C4-2B (cell line): ENCODE results near the gene S100Z.

ENCODE experiments used
- H3K27ac ChIP-seq: fragments of 450-650 bp; 2 replicates; pipeline ENCODE4 v1.5.1; 2017
- ZFX ChIP-seq: fragments of 450-650 bp; IDR thresholded peaks from 2 replicates; pipeline ENCODE4 v1.6.1; 2017
- TF ChIP-seq, protein P1 (sequence below): fragments of 450-650 bp; conservative IDR thresholded peaks from 2 replicates; pipeline ENCODE4 v1.5.1; 2017; ENCODE audit warnings: mild to moderate bottlenecking

The S100Z gene

GRCh38 chr5:76849419-76850291, at the start of gene S100Z:
S100Z (plus strand) TSS chr5:76850014; CDS start chr5:76875360, 25,346 bp downstream.
- H3K27ac ChIP-seq = no peak within 1 kb of the TSS
- TF ChIP-seq ZFX = no peak
- TF ChIP-seq, protein P1, sequence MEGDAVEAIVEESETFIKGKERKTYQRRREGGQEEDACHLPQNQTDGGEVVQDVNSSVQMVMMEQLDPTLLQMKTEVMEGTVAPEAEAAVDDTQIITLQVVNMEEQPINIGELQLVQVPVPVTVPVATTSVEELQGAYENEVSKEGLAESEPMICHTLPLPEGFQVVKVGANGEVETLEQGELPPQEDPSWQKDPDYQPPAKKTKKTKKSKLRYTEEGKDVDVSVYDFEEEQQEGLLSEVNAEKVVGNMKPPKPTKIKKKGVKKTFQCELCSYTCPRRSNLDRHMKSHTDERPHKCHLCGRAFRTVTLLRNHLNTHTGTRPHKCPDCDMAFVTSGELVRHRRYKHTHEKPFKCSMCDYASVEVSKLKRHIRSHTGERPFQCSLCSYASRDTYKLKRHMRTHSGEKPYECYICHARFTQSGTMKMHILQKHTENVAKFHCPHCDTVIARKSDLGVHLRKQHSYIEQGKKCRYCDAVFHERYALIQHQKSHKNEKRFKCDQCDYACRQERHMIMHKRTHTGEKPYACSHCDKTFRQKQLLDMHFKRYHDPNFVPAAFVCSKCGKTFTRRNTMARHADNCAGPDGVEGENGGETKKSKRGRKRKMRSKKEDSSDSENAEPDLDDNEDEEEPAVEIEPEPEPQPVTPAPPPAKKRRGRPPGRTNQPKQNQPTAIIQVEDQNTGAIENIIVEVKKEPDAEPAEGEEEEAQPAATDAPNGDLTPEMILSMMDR = no peak

DNA sequence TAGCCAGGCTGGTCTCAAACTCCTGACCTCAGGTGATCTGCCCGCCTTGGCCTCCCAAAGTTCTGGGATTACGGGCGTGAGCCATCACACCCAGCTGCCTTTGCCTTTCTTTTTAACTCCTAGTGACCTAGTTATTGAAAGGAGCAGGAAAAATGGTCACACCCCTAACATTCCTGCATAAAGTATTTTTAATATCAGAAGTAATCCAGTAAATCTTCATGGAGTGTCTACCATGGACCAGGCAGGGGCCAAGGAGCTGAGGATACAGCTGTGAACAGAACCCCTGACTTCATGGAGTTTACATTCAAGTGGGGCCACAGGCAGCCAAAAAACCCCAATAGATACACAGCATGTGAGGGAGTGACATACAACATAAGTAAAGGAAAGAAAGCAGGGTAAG, 49.2 kb upstream of the S100Z start:
- TF ChIP-seq, protein P1 = no peak
- no peak for TF ChIP-seq ZFX

GRCh38 chr5:76801159-76801802, 48.5 kb upstream of the S100Z start:
- TF ChIP-seq, protein P1 = no peak
- no peak for TF ChIP-seq ZFX
- no peak overlapping the region for H3K27ac ChIP-seq

More for the DNA sequence above, 49.2 kb upstream of the S100Z start:
- no peak overlapping the region for H3K27ac ChIP-seq

GRCh38 chr5:76801803-76802195, 48.0 kb upstream of the S100Z start:
- H3K27ac ChIP-seq = no peak overlapping the region
- TF ChIP-seq, protein P1 = no peak
- no peak for TF ChIP-seq ZFX

GRCh38 chr5:76804266-76804665, 45.5 kb upstream of the S100Z start:
- H3K27ac ChIP-seq = no peak overlapping the region
- TF ChIP-seq ZFX = no peak
- TF ChIP-seq, protein P1 = no peak

GRCh38 chr5:76805821-76806505, 43.9 kb upstream of the S100Z start:
- no peak overlapping the region for H3K27ac ChIP-seq
- TF ChIP-seq ZFX = no peak

- no peak overlapping the region for H3K27ac ChIP-seq
- no peak for TF ChIP-seq ZFX
- TF ChIP-seq, protein P1 = no peak
Observed at GRCh38 chr5:76807296-76807695, 42.5 kb upstream of the S100Z start.
